Mucosa of gallbladder (tissue), 1 donor: ENCODE results near the gene NECAB2. TPM values are rescaled to one million over a fixed set of nuclear protein-coding genes. Genes with fewer than 3 reads are reported as not detected.

Experiments used
- DNase-seq: peaks from one replicate; pipeline ENCODE4 v3.0.0-alpha.2; 2020; ENCODE audit warnings: low spot score
- total RNA-seq: library from RNA; stranded (reverse); gene quantifications from one replicate; pipeline ENCODE4 v1.2.1, GENCODE V29; 2021
- donor health status: DM: no; HTN: no; CAD: no.

Gene NECAB2
- total RNA-seq, 1 donor from 2014 or later, result 0.29 TPM

GRCh38 chr16:83992624-83993023 lies 24.6 kb downstream of the NECAB2 start:
- DNase-seq, result peak; percentile 44

GRCh38 chr16:83994087-83994486 lies 26.0 kb downstream of the NECAB2 start:
- DNase-seq, result no peak

GRCh38 chr16:83994703-83995102 lies 26.7 kb downstream of the NECAB2 start:
- no peak for DNase-seq

GRCh38 chr16:83995754-83996153 lies 27.7 kb downstream of the NECAB2 start:
- no peak for DNase-seq

GRCh38 chr16:83996481-83997252 lies 28.6 kb downstream of the NECAB2 start:
- DNase-seq, result no peak

GRCh38 chr16:83998091-83998490 lies 30.0 kb downstream of the NECAB2 start:
- no peak for DNase-seq

GRCh38 chr16:84000989-84001642 lies 33.1 kb downstream of the NECAB2 start:
- DNase-seq, result no peak

GRCh38 chr16:84001726-84002125 lies 33.7 kb downstream of the NECAB2 start:
- no peak for DNase-seq

- no peak for DNase-seq
Measured at GRCh38 chr16:84003038-84003437, 35.0 kb downstream of the NECAB2 start.

- no peak for DNase-seq
Measured at GRCh38 chr16:84004442-84004841, 36.4 kb downstream of the NECAB2 start.

GRCh38 chr16:84005391-84005790 lies 37.3 kb downstream of the NECAB2 start:
- DNase-seq, result no peak

GRCh38 chr16:84007520-84007919 lies 39.5 kb downstream of the NECAB2 start:
- DNase-seq, result no peak

GRCh38 chr16:84007965-84008364 lies 39.9 kb downstream of the NECAB2 start:
- DNase-seq, result no peak

GRCh38 chr16:84009282-84009681 lies 41.2 kb downstream of the NECAB2 start:
- no peak for DNase-seq

GRCh38 chr16:84013787-84014569 lies 45.9 kb downstream of the NECAB2 start:
- DNase-seq, result peak; percentile 93

GRCh38 chr16:84014570-84015327 lies 46.7 kb downstream of the NECAB2 start:
- DNase-seq, result no peak

GRCh38 chr16:84015399-84015798 lies 47.4 kb downstream of the NECAB2 start:
- no peak for DNase-seq

- DNase-seq, result no peak
Measured at GRCh38 chr16:84016477-84016876, 48.4 kb downstream of the NECAB2 start.

- no peak for DNase-seq
Measured at GRCh38 chr16:84018710-84019109, 50.7 kb downstream of the NECAB2 start.

- DNase-seq, result no peak
Measured at GRCh38 chr16:84020353-84020752, 52.3 kb downstream of the NECAB2 start.

GRCh38 chr16:84021488-84021887 lies 53.4 kb downstream of the NECAB2 start:
- no peak for DNase-seq

- no peak for DNase-seq
Measured at GRCh38 chr16:84022644-84023043, 54.6 kb downstream of the NECAB2 start.
